Liver (tissue), 3 donors: ENCODE results near the gene OR2D3.
"Not testable (repeated sequence)": the region's sequence is repeated elsewhere in the genome, so short reads cannot be mapped to it uniquely, and the experiment has no call there.

Experiments
- TAF1 ChIP-seq: conservative IDR thresholded peaks from 2 replicates; pipeline ENCODE4 v1.6.1; 2016; ENCODE audit warnings: antibody characterized with exemption, mild to moderate bottlenecking
- TF ChIP-seq, protein P1 (sequence below): fragments of 150-350 bp; IDR thresholded peaks from 2 replicates; pipeline ENCODE4 v1.5.1; 2017; ENCODE audit warnings: improper control_type of control experiment, low read depth, low read length; ENCODE audit not compliant: missing input control
- TF ChIP-seq, protein P2 (sequence below): IDR thresholded peaks from 2 replicates; pipeline ENCODE4 v1.6.1; 2016; ENCODE audit warnings: antibody characterized with exemption
- donor health status: healthy.
- donor health status: healthy.

DNA sequence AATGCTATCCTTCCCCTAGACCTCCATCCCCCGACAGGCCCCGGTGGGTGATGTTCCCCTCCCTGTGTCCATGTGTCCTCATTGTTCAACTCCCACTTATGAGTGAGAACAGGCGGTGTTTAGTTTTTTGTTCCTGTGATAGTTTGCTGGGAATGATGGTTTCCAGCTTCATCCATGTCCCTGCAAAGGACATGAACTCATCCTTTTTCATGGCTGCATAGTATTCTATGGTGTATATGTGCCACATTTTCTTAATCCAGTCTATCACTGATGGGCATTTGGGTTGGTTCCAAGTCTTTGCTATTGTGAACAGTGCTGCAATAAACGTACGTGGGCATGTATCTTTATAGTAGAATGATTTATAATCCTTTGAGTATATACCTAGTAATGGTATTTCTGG, 33.1 kb upstream of the OR2D3 start:
- TF ChIP-seq TAF1, result not testable (repeated sequence)
- TF ChIP-seq, protein P1, sequence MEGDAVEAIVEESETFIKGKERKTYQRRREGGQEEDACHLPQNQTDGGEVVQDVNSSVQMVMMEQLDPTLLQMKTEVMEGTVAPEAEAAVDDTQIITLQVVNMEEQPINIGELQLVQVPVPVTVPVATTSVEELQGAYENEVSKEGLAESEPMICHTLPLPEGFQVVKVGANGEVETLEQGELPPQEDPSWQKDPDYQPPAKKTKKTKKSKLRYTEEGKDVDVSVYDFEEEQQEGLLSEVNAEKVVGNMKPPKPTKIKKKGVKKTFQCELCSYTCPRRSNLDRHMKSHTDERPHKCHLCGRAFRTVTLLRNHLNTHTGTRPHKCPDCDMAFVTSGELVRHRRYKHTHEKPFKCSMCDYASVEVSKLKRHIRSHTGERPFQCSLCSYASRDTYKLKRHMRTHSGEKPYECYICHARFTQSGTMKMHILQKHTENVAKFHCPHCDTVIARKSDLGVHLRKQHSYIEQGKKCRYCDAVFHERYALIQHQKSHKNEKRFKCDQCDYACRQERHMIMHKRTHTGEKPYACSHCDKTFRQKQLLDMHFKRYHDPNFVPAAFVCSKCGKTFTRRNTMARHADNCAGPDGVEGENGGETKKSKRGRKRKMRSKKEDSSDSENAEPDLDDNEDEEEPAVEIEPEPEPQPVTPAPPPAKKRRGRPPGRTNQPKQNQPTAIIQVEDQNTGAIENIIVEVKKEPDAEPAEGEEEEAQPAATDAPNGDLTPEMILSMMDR, result not testable (repeated sequence)
- TF ChIP-seq, protein P2, sequence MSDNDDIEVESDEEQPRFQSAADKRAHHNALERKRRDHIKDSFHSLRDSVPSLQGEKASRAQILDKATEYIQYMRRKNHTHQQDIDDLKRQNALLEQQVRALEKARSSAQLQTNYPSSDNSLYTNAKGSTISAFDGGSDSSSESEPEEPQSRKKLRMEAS, result not testable (repeated sequence)
